ENCODE data around the gene DHX57.

DNA sequence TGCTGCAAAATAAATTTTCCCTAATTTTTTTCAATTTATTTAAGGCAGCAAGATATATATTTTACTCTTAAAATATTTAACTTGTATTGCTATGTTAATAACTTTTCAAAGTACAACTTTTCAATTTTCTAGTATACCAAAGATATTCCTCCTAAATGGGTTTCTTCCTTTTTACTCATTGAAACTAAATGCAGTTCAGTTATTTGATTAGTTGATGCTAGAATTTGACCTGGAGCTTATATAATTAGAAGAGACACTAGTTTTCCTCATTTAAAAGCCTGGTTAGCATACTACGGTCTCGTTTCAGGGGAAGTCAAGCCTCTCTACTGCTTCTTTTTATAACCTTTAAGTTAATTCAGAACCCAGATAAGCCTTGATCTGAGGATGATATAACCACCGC, 13.8 kb upstream of the DHX57 start, which contains the start of gene ARHGEF33:
- TF ChIP-seq, protein P1, sequence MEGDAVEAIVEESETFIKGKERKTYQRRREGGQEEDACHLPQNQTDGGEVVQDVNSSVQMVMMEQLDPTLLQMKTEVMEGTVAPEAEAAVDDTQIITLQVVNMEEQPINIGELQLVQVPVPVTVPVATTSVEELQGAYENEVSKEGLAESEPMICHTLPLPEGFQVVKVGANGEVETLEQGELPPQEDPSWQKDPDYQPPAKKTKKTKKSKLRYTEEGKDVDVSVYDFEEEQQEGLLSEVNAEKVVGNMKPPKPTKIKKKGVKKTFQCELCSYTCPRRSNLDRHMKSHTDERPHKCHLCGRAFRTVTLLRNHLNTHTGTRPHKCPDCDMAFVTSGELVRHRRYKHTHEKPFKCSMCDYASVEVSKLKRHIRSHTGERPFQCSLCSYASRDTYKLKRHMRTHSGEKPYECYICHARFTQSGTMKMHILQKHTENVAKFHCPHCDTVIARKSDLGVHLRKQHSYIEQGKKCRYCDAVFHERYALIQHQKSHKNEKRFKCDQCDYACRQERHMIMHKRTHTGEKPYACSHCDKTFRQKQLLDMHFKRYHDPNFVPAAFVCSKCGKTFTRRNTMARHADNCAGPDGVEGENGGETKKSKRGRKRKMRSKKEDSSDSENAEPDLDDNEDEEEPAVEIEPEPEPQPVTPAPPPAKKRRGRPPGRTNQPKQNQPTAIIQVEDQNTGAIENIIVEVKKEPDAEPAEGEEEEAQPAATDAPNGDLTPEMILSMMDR (conservative IDR thresholded peaks at IDR 0.05; ENCODE audit: low read depth in 2 of 2), result no peak
- TF ChIP-seq POLR2AphosphoS5 (IDR thresholded peaks at IDR 0.05; ENCODE audit: low read depth) (no peak), EZH2 (IDR thresholded peaks at IDR 0.05; ENCODE audit: low read depth, unreplicated experiment) (no peak), JUNB (IDR thresholded peaks at IDR 0.05; ENCODE audit: unreplicated experiment) (no peak), NANOG (IDR thresholded peaks at IDR 0.05; ENCODE audit: borderline replicate concordance) (no peak), CREB1 (CRISPR knock-in tag; IDR thresholded peaks at IDR 0.05; ENCODE audit: low read depth) (no peak), EZH2phosphoT487 (IDR thresholded peaks at IDR 0.05; ENCODE audit: unreplicated experiment) (no peak), STAT1 (IDR thresholded peaks at IDR 0.05; ENCODE audit: unreplicated experiment) (no peak)
- TF ChIP-seq, protein P2, sequence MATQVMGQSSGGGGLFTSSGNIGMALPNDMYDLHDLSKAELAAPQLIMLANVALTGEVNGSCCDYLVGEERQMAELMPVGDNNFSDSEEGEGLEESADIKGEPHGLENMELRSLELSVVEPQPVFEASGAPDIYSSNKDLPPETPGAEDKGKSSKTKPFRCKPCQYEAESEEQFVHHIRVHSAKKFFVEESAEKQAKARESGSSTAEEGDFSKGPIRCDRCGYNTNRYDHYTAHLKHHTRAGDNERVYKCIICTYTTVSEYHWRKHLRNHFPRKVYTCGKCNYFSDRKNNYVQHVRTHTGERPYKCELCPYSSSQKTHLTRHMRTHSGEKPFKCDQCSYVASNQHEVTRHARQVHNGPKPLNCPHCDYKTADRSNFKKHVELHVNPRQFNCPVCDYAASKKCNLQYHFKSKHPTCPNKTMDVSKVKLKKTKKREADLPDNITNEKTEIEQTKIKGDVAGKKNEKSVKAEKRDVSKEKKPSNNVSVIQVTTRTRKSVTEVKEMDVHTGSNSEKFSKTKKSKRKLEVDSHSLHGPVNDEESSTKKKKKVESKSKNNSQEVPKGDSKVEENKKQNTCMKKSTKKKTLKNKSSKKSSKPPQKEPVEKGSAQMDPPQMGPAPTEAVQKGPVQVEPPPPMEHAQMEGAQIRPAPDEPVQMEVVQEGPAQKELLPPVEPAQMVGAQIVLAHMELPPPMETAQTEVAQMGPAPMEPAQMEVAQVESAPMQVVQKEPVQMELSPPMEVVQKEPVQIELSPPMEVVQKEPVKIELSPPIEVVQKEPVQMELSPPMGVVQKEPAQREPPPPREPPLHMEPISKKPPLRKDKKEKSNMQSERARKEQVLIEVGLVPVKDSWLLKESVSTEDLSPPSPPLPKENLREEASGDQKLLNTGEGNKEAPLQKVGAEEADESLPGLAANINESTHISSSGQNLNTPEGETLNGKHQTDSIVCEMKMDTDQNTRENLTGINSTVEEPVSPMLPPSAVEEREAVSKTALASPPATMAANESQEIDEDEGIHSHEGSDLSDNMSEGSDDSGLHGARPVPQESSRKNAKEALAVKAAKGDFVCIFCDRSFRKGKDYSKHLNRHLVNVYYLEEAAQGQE (IDR thresholded peaks at IDR 0.05; ENCODE audit: unreplicated experiment), result no peak

Measured in GM23338 (cell line).